Measurements from ENCODE around the gene FOXP1. TPM values are rescaled to one million over a fixed set of nuclear protein-coding genes. Genes with fewer than 3 reads are reported as not detected.
A peak's percentile ranks its signal among the peaks of the same experiment; 100 is the strongest.

The FOXP1 gene
- total and polyA plus RNA-seq, 8 donors, result 13.4 to 74.1 (median 44.1) TPM

- intact Hi-C loops (cut with DNase I), result loop anchor here in 1 of 3 donors (10.0 kb wide), 1 partner anchor 90 kb away; no protein-coding TSS in a partner anchor
- 71 to 74% methylated on average over 2 of the region's 2 CpGs for WGBS, 2 donors
- TF ChIP-seq CTCF (IDR thresholded peaks at IDR 0.05), result no peak
- DNase-seq (no peak), ATAC-seq (no peak), FAIRE-seq (peak; percentile 78)
- Histone ChIP-seq H3K4me3 (no peak overlapping the region), H3K27me3 (no peaks in the 10 kb centered on the region), H3K27ac (peak overlapping the region in 3 of 4 donors; percentile 72 to 86 (median 81)), H3K9me3 (no peaks in the 10 kb centered on the region), H3K4me1 (peaks cover 12 to 29% (median 28%) of the 10 kb centered on the region in 3 donors), H3K36me3 (no peaks in the 10 kb centered on the region)
These were observed 418.6 kb downstream of the FOXP1 start for GRCh38 chr3:71164881-71165280.

GRCh38 chr3:71163198-71163918, 420.2 kb downstream of the FOXP1 start:
- H3K36me3 ChIP-seq, result no peaks in the 10 kb centered on the region
- H3K4me1 ChIP-seq, result peaks cover 3 to 26% (median 20%) of the 10 kb centered on the region in 3 donors
- intact Hi-C loops (cut with DNase I), result loop anchor here in 1 of 3 donors (10.0 kb wide), 1 partner anchor 91 kb away; no protein-coding TSS in a partner anchor
- H3K9me3 ChIP-seq, result no peaks in the 10 kb centered on the region
- no peak for TF ChIP-seq CTCF (IDR thresholded peaks at IDR 0.05)
- peak in 4 of 6 donors; percentile 44 to 73 (median 50) for DNase-seq
- peak overlapping the region in 2 of 4 donors; percentile 27 to 28 for H3K4me3 ChIP-seq
- H3K27me3 ChIP-seq, result no peaks in the 10 kb centered on the region
- no peak for FAIRE-seq
- ATAC-seq, result peak; percentile 84 to 91 (median 89)
- H3K27ac ChIP-seq, result peak overlapping the region; percentile 43 to 86 (median 76)
- WGBS, 2 donors, result 23 to 25% methylated on average over 7 of the region's 7 CpGs

- no peak for FAIRE-seq
These were observed 421.3 kb downstream of the FOXP1 start for GRCh38 chr3:71162221-71162620.

GRCh38 chr3:71160785-71161546, 422.6 kb downstream of the FOXP1 start:
- Histone ChIP-seq H3K4me3 (no peak overlapping the region), H3K27ac (no peak overlapping the region), H3K27me3 (no peaks in the 10 kb centered on the region), H3K36me3 (no peaks in the 10 kb centered on the region), H3K4me1 (peaks cover 0 to 16% (median 11%) of the 10 kb centered on the region in 3 donors), H3K9me3 (no peaks in the 10 kb centered on the region)
- FAIRE-seq (no peak), DNase-seq (no peak), ATAC-seq (no peak)
- 98 to 99% methylated on average over 7 of the region's 7 CpGs for WGBS, 2 donors
- intact Hi-C loops (cut with DNase I), result loop anchor here in 1 of 3 donors (10.0 kb wide), 1 partner anchor 94 kb away; no protein-coding TSS in a partner anchor
- TF ChIP-seq CTCF (IDR thresholded peaks at IDR 0.05), result no peak

More at GRCh38 chr3:71162221-71162620, 421.3 kb downstream of the FOXP1 start:
- intact Hi-C loops (cut with DNase I), result loop anchor here in 1 of 3 donors (10.0 kb wide), 1 partner anchor 93 kb away; no protein-coding TSS in a partner anchor
- Histone ChIP-seq H3K27ac (no peak overlapping the region), H3K27me3 (no peaks in the 10 kb centered on the region), H3K4me3 (no peak overlapping the region), H3K9me3 (no peaks in the 10 kb centered on the region), H3K4me1 (peaks cover 3 to 21% (median 20%) of the 10 kb centered on the region in 3 donors), H3K36me3 (no peaks in the 10 kb centered on the region)
- DNase-seq (no peak), ATAC-seq (no peak)
- TF ChIP-seq CTCF (IDR thresholded peaks at IDR 0.05), result no peak
- WGBS, 2 donors, result 25 to 34% methylated on average over 1 of the region's 1 CpG
